Neutrophil (primary cell): Measurements from ENCODE around the gene GOLIM4.
"Not testable (repeated sequence)": the region's sequence is repeated elsewhere in the genome, so short reads cannot be mapped to it uniquely, and the experiment has no call there.

ENCODE experiments used
- H3K27ac ChIP-seq: fragments of 200-600 bp; sonication (generic); 2 replicates; pipeline ENCODE4 v1.5.1; 2016; ENCODE audit warnings: mild to moderate bottlenecking, moderate library complexity
- H3K27me3 ChIP-seq: fragments of 200-600 bp; sonication (generic); 2 replicates; pipeline ENCODE4 v1.6.0; 2016; ENCODE audit warnings: mild to moderate bottlenecking
- H3K36me3 ChIP-seq: fragments of 200-600 bp; sonication (generic); 2 replicates; pipeline ENCODE4 v1.5.1; 2017
- H3K4me1 ChIP-seq, 2 experiments: fragments of 200-600 bp in 1 of 2; sonication (generic) in 1 of 2; 1 replicate in 1 of 2; 2 replicates in 1 of 2; pipeline versions ENCODE4 v1.5.1 to v1.6.1; 2013 to 2016; ENCODE audit warnings: low read depth in 1 of 2, low read length in 1 of 2, mild to moderate bottlenecking in 1 of 2, moderate library complexity in 1 of 2; ENCODE audit not compliant: control insufficient read depth in 1 of 2, insufficient read depth in 1 of 2
- H3K4me3 ChIP-seq, 2 experiments: fragments of 200-600 bp in 1 of 2; sonication (generic) in 1 of 2; 1 replicate in 1 of 2; 2 replicates in 1 of 2; pipeline ENCODE4 v1.5.1; 2013 to 2016; ENCODE audit warnings: low read depth in 1 of 2, low read length in 1 of 2, mild to moderate bottlenecking in 1 of 2, moderate library complexity in 1 of 2
- H3K9me3 ChIP-seq: fragments of 200-600 bp; sonication (generic); 2 replicates; pipeline ENCODE4 v1.5.1; 2016
- CTCF ChIP-seq: fragments of 200-600 bp; sonication (generic); IDR thresholded peaks from 2 replicates; pipeline ENCODE4 v1.5.1; 2016; ENCODE audit warnings: antibody characterized with exemption

Gene GOLIM4

GRCh38 chr3:168061332-168061996 lies 34.3 kb downstream of the GOLIM4 start:
- H3K4me3 ChIP-seq: no peak overlapping the region
- H3K36me3 ChIP-seq: no peaks in the 10 kb centered on the region
- no peaks in the 10 kb centered on the region for H3K4me1 ChIP-seq
- H3K9me3 ChIP-seq: no peaks in the 10 kb centered on the region
- no peak overlapping the region for H3K27ac ChIP-seq
- TF ChIP-seq CTCF: no peak
- no peaks in the 10 kb centered on the region for H3K27me3 ChIP-seq

GRCh38 chr3:168060317-168060716 lies 35.4 kb downstream of the GOLIM4 start:
- H3K27ac ChIP-seq: no peak overlapping the region
- no peaks in the 10 kb centered on the region for H3K27me3 ChIP-seq
- H3K4me3 ChIP-seq: no peak overlapping the region
- no peak for TF ChIP-seq CTCF
- H3K4me1 ChIP-seq: no peaks in the 10 kb centered on the region
- no peaks in the 10 kb centered on the region for H3K36me3 ChIP-seq
- no peaks in the 10 kb centered on the region for H3K9me3 ChIP-seq

- no peaks in the 10 kb centered on the region for H3K27me3 ChIP-seq
- H3K36me3 ChIP-seq: no peaks in the 10 kb centered on the region
- H3K4me3 ChIP-seq: no peak overlapping the region
- no peak for TF ChIP-seq CTCF
- H3K27ac ChIP-seq: no peak overlapping the region
- no peaks in the 10 kb centered on the region for H3K4me1 ChIP-seq
- no peaks in the 10 kb centered on the region for H3K9me3 ChIP-seq
These were observed 37.2 kb downstream of the GOLIM4 start for GRCh38 chr3:168058481-168058880.

- H3K27me3 ChIP-seq, H3K9me3 ChIP-seq, H3K27ac ChIP-seq, H3K4me1 ChIP-seq, H3K36me3 ChIP-seq, H3K4me3 ChIP-seq: not testable (repeated sequence)
These were observed 39.1 kb downstream of the GOLIM4 start for GRCh38 chr3:168056398-168057230.

GRCh38 chr3:168054447-168054846 lies 41.3 kb downstream of the GOLIM4 start:
- H3K36me3 ChIP-seq: no peaks in the 10 kb centered on the region
- H3K27me3 ChIP-seq: no peaks in the 10 kb centered on the region
- no peak overlapping the region for H3K4me3 ChIP-seq
- H3K9me3 ChIP-seq: no peaks in the 10 kb centered on the region
- TF ChIP-seq CTCF: no peak
- H3K27ac ChIP-seq: no peak overlapping the region
- H3K4me1 ChIP-seq: no peaks in the 10 kb centered on the region

- no peak overlapping the region for H3K4me3 ChIP-seq
- no peaks in the 10 kb centered on the region for H3K4me1 ChIP-seq
- no peak overlapping the region for H3K27ac ChIP-seq
- H3K36me3 ChIP-seq: no peaks in the 10 kb centered on the region
- no peaks in the 10 kb centered on the region for H3K27me3 ChIP-seq
- TF ChIP-seq CTCF: no peak
- H3K9me3 ChIP-seq: no peaks in the 10 kb centered on the region
These were observed 42.6 kb downstream of the GOLIM4 start for GRCh38 chr3:168053115-168053514.
